Smooth muscle cell (in vitro differentiated cells): ENCODE measurements around the gene GLS. TPM values are rescaled to one million over a fixed set of nuclear protein-coding genes. Genes with fewer than 3 reads are reported as not detected.
A peak's percentile ranks its signal among the peaks of the same experiment; 100 is the strongest.

Source experiments
- DNase-seq: peaks from one replicate; lab custom pipeline; 2025; ENCODE audit not compliant: unreplicated experiment; lab: John Stamatoyannopoulos, UW
- H2AFZ ChIP-seq: fragments of 200-600 bp; sonication (generic); 2 replicates; pipeline ENCODE4 v1.6.0; 2016; ENCODE audit warnings: antibody characterized with exemption, low read depth, mild to moderate bottlenecking
- H3F3A ChIP-seq: fragments of 200-600 bp; sonication (generic); 2 replicates; pipeline ENCODE4 v1.6.0; 2017; ENCODE audit warnings: antibody characterized with exemption, low read depth
- H3K27ac ChIP-seq: fragments of 200-600 bp; sonication (generic); 2 replicates; pipeline ENCODE4 v1.5.1; 2016; ENCODE audit warnings: low read depth, mild to moderate bottlenecking
- H3K27me3 ChIP-seq: fragments of 200-600 bp; sonication (generic); 2 replicates; pipeline ENCODE4 v1.6.1; 2016; ENCODE audit warnings: low read depth, mild to moderate bottlenecking
- H3K36me3 ChIP-seq: fragments of 200-600 bp; sonication (generic); 2 replicates; pipeline ENCODE4 v1.5.1; 2016; ENCODE audit warnings: low read depth
- H3K4me1 ChIP-seq: fragments of 200-600 bp; sonication (generic); 2 replicates; pipeline ENCODE4 v1.5.1; 2016; ENCODE audit warnings: low read depth
- H3K4me2 ChIP-seq: fragments of 200-600 bp; sonication (generic); 2 replicates; pipeline ENCODE4 v1.6.0; 2016; ENCODE audit warnings: mild to moderate bottlenecking
- H3K4me3 ChIP-seq: fragments of 200-600 bp; sonication (generic); 2 replicates; pipeline ENCODE4 v1.5.1; 2016; ENCODE audit warnings: mild to moderate bottlenecking
- H3K79me2 ChIP-seq: fragments of 200-600 bp; sonication (generic); 2 replicates; pipeline ENCODE4 v1.6.0; 2016; ENCODE audit warnings: low read depth, mild to moderate bottlenecking
- H3K9ac ChIP-seq: fragments of 200-600 bp; sonication (generic); 2 replicates; pipeline ENCODE4 v1.6.0; 2016; ENCODE audit warnings: low read depth
- H3K9me3 ChIP-seq: fragments of 200-600 bp; sonication (generic); replicated peaks from 2 replicates; pipeline ENCODE4 v1.5.1; 2016; ENCODE audit warnings: low read depth
- H4K20me1 ChIP-seq: fragments of 200-600 bp; sonication (generic); 2 replicates; pipeline ENCODE4 v1.6.0; 2016; ENCODE audit warnings: low read depth
- WGBS: methylation state at CpG from one replicate; pipeline ENCODE4 v1.1.7; 2016; ENCODE audit warnings: low lambda C conversion rate; 5-methylcytosine and 5-hydroxymethylcytosine counted together
- polyA plus RNA-seq: library from polyadenylated mRNA; unstranded; fragments of >200 nt; fragmentation: Nextera tagmentation; extraction: Ambion mirVana; gene quantifications from 2 replicates; pipeline ENCODE4 v1.2.1, GENCODE V29; 2016
- total RNA-seq: library from RNA; depleted of rRNA; stranded (reverse); fragments of >200 nt; gene quantifications from 2 replicates; pipeline ENCODE4 v1.2.3, GENCODE V29; 2014
- TF ChIP-seq, protein P1 (sequence below): fragments of 200-600 bp; sonication (generic); IDR thresholded peaks from 2 replicates; pipeline ENCODE4 v1.5.1; 2017; ENCODE audit warnings: borderline replicate concordance, mild to moderate bottlenecking, antibody characterized with exemption; ENCODE audit not compliant: insufficient read depth, poor library complexity, severe bottlenecking

The GLS gene
- total and polyA plus RNA-seq, 2 experiments from 2014 or later, result 76.2 to 454 TPM

DNA sequence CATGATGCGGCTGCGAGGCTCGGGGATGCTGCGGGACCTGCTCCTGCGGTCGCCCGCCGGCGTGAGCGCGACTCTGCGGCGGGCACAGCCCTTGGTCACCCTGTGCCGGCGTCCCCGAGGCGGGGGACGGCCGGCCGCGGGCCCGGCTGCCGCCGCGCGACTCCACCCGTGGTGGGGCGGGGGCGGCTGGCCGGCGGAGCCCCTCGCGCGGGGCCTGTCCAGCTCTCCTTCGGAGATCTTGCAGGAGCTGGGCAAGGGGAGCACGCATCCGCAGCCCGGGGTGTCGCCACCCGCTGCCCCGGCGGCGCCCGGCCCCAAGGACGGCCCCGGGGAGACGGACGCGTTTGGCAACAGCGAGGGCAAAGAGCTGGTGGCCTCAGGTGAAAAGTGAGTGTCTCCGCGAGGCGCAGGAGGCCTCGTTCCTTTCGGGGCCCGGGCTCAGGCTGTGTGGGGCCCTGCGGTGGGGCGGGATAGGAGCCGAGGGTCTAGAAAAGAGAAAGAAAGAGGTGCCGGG, 520 bp downstream of the GLS start:
- Histone ChIP-seq H3K27ac (peak overlapping the region; percentile 97), H2AFZ (no peak overlapping the region), H3K9me3 (no peaks in the 10 kb centered on the region), H3K4me2 (peak overlapping the region; percentile 93), H3K4me3 (peak overlapping the region; percentile 79), H3K79me2 (peaks cover 56% of the 10 kb centered on the region), H3K9ac (peak overlapping the region; percentile 92), H3K4me1 (peaks cover 28% of the 10 kb centered on the region), H4K20me1 (peaks cover 54% of the 10 kb centered on the region), H3K36me3 (no peaks in the 10 kb centered on the region), H3F3A (no peaks in the 10 kb centered on the region), H3K27me3 (no peaks in the 10 kb centered on the region)
- WGBS, result 1% methylated on average over 44 of the region's 60 CpGs
- DNase-seq, result no peak
- TF ChIP-seq, protein P1, sequence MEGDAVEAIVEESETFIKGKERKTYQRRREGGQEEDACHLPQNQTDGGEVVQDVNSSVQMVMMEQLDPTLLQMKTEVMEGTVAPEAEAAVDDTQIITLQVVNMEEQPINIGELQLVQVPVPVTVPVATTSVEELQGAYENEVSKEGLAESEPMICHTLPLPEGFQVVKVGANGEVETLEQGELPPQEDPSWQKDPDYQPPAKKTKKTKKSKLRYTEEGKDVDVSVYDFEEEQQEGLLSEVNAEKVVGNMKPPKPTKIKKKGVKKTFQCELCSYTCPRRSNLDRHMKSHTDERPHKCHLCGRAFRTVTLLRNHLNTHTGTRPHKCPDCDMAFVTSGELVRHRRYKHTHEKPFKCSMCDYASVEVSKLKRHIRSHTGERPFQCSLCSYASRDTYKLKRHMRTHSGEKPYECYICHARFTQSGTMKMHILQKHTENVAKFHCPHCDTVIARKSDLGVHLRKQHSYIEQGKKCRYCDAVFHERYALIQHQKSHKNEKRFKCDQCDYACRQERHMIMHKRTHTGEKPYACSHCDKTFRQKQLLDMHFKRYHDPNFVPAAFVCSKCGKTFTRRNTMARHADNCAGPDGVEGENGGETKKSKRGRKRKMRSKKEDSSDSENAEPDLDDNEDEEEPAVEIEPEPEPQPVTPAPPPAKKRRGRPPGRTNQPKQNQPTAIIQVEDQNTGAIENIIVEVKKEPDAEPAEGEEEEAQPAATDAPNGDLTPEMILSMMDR, result no peak

DNA sequence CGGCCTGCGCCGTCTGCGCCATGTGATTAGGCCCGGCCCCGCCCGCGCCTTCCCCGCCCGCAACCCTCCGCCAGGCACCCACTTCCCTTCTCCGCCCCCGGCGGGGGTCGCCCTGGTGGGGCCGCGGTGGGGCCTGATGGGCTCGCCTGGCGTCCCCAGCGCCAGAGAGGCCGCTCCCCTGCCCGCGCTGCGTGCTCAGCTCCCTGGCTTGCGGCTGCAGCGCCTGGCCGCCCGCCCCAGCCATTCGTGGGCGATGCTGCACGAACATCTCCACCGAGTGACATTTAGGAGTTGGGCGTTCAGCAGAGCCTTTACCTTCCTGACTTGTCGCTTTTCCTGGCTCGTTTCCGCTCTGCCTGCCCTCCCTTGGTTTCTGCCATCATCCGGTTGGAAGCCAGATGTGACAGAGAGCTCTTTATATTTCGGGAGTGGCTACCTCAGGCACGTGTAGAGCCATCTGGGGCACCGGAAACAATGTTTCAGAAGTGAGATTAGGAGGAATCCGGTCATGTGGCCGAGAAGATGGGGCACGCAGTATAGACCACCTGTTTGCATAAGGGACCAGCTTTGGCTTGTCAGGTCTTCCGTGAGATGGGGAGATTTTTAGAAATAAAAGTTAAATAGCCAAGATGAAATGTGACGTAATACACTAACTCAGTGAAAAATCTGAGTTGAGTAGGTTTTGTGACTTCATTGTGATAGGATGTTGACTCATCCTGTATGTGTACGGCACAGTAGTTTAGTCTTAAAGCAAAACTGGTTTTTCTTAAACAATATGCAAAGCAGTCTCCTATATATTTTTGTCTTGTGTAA, 1.2 kb downstream of the GLS start:
- H3K9me3 ChIP-seq, result no peaks in the 10 kb centered on the region
- no peaks in the 10 kb centered on the region for H3K27me3 ChIP-seq
- peak overlapping the region; percentile 97 for H3K27ac ChIP-seq
- peak overlapping the region; percentile 93 for H3K4me2 ChIP-seq
- peaks cover 62% of the 10 kb centered on the region for H3K79me2 ChIP-seq
- under 1% methylated on average over 27 of the region's 46 CpGs for WGBS
- peak overlapping the region; percentile 92 for H3K9ac ChIP-seq
- peak; percentile 52 for DNase-seq
- peaks cover 28% of the 10 kb centered on the region for H3K4me1 ChIP-seq
- TF ChIP-seq, protein P1, result no peak
- no peaks in the 10 kb centered on the region for H3F3A ChIP-seq
- H3K4me3 ChIP-seq, result peak overlapping the region; percentile 79
- no peak overlapping the region for H2AFZ ChIP-seq
- peaks cover 60% of the 10 kb centered on the region for H4K20me1 ChIP-seq
- no peaks in the 10 kb centered on the region for H3K36me3 ChIP-seq

DNA sequence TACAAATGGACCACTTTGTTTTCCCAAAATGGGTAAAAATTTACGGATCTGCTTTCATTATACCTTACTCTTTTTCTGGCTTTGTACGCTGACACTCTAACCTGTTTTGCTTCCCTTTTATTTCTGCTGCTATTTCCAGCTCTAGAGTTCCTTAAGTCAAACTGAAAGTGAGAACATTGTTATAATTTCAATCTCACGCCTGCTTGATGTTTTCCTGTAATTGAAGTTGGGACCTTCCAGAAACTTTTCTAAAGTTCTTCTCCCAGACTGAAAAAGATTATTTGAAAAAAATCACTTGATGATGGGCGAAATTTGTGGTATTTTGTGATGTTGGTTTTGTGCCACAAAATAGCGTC, 1.8 kb downstream of the GLS start:
- Histone ChIP-seq H3K4me2 (peak overlapping the region; percentile 93), H2AFZ (no peak overlapping the region), H3K9me3 (no peaks in the 10 kb centered on the region), H3K79me2 (peaks cover 68% of the 10 kb centered on the region), H3K27ac (peak overlapping the region; percentile 97), H3K36me3 (no peaks in the 10 kb centered on the region), H3K9ac (peak overlapping the region; percentile 92), H3K4me1 (peaks cover 30% of the 10 kb centered on the region), H3F3A (no peaks in the 10 kb centered on the region), H3K27me3 (no peaks in the 10 kb centered on the region), H4K20me1 (peaks cover 66% of the 10 kb centered on the region), H3K4me3 (peak overlapping the region; percentile 79)
- WGBS, result 22% methylated on average over 5 of the region's 5 CpGs
- DNase-seq, result no peak
- TF ChIP-seq, protein P1, result no peak
